ENCODE measurements around the gene GNAO1.

DNA sequence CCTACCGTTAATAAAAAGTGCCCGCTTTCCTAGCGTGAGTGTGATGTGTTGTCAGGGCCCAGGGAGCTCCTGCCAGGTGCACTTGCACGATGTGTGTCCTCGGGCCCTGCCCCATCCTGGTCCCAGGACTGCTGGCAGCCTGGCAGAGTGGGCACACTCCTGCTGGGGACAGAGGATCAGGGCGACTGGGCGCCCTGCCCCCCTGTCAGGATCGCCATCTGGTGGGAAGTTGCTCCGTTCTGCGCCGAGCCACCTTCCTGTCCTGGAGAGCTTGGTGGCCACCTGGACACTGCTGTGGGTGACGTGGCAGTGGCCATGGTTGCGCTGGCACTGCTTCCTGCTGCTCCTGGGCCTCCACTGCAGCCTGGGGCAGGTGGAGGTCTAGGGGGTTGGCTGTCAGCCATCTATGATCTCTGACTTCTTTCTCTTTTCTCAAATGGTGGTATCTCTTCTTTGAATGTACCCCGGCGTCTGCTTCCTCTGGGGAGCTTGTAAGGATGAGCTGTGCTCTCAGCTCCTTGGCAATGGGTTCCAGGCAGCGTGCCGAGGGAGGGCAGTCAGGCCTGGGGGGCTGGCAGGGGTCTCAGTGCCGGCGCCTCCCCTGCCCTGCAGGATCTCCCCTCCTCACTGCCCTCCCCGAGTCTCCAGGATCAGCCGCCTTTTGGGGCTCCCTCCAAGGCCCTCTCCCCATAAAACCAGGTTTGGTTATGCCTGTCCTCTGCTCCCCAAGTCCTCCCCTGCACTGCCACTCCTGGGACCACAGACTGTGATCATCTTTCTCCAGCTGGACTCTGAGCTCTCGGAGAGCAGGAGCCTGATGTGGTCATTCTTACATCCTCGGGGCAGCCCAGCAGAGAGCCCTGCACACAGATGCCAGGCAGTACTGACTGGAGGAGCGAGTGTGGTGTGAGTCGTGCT lies 157.1 kb downstream of the GNAO1 start:
- no peak for TF ChIP-seq NRF1 (IDR thresholded peaks at IDR 0.05; ENCODE audit: low read depth, low read length)
- TF ChIP-seq, protein P1, sequence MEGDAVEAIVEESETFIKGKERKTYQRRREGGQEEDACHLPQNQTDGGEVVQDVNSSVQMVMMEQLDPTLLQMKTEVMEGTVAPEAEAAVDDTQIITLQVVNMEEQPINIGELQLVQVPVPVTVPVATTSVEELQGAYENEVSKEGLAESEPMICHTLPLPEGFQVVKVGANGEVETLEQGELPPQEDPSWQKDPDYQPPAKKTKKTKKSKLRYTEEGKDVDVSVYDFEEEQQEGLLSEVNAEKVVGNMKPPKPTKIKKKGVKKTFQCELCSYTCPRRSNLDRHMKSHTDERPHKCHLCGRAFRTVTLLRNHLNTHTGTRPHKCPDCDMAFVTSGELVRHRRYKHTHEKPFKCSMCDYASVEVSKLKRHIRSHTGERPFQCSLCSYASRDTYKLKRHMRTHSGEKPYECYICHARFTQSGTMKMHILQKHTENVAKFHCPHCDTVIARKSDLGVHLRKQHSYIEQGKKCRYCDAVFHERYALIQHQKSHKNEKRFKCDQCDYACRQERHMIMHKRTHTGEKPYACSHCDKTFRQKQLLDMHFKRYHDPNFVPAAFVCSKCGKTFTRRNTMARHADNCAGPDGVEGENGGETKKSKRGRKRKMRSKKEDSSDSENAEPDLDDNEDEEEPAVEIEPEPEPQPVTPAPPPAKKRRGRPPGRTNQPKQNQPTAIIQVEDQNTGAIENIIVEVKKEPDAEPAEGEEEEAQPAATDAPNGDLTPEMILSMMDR (IDR thresholded peaks at IDR 0.05): no peak
- TF ChIP-seq EZH2phosphoT487 (IDR thresholded peaks at IDR 0.05; ENCODE audit: borderline replicate concordance, low read depth): no peak
- no peak for TF ChIP-seq CHD2 (IDR thresholded peaks at IDR 0.05; ENCODE audit: low read length, partially characterized antibody)
- TF ChIP-seq POLR2AphosphoS5 (IDR thresholded peaks at IDR 0.05; ENCODE audit: low read depth, low read length): no peak
- no peak for TF ChIP-seq RFX5 (IDR thresholded peaks at IDR 0.05; ENCODE audit: low read length)
- no peak for TF ChIP-seq RAD21 (IDR thresholded peaks at IDR 0.05; ENCODE audit: low read length)
